Left lung (tissue), 10 donors: ENCODE results near the gene SMIM1. TPM values are rescaled to one million over a fixed set of nuclear protein-coding genes. Genes with fewer than 3 reads are reported as not detected.

Experiments
- ATAC-seq: fragments of 200-7000 bp; cut with Tn5 transposase; one replicate; pipeline ENCODE4 v1.9.1; 2020; ENCODE audit warnings: moderate library complexity
- DNase-seq, 4 donors: peaks; one replicate each; pipeline ENCODE4 v3.0.0-alpha.2; 2013 to 2020
- H3K27ac ChIP-seq, 2 donors: fragments of 200-600 bp; sonication (generic) in 1 of 2; one replicate each; pipeline versions ENCODE4 v1.5.0 to v1.8.0; 2020 to 2021
- H3K27me3 ChIP-seq, 2 donors: fragments of 200-600 bp; sonication (generic) in 1 of 2; one replicate each; pipeline versions ENCODE4 v1.5.0 to v1.8.0; 2020 to 2021
- H3K36me3 ChIP-seq, 2 donors: fragments of 200-600 bp; sonication (generic) in 1 of 2; one replicate each; pipeline versions ENCODE4 v1.5.0 to v1.8.0; 2020 to 2021
- H3K4me1 ChIP-seq, 2 donors: fragments of 200-600 bp; one replicate each; pipeline ENCODE4 v1.8.0; 2021
- H3K4me3 ChIP-seq, 2 donors: fragments of 200-600 bp; sonication (generic) in 1 of 2; one replicate each; pipeline versions ENCODE4 v1.5.0 to v1.8.0; 2020 to 2021; ENCODE audit warnings: mild to moderate bottlenecking in 1 of 2
- H3K9me3 ChIP-seq, 2 donors: fragments of 200-600 bp; sonication (generic) in 1 of 2; one replicate each; pipeline versions ENCODE4 v1.5.0 to v1.8.0; 2020 to 2021
- CTCF ChIP-seq, 2 donors: fragments of 200-600 bp; sonication (generic) in 1 of 2; IDR thresholded peaks; one replicate each; pipeline versions ENCODE4 v1.5.0 to v1.8.0; 2021; ENCODE audit warnings: antibody characterized with exemption in 2 of 2
- intact Hi-C, 2 donors: fragments of 100-400 bp; cut with DNase I; formaldehyde crosslinking; loops; one replicate each; pipeline versions ENCODE4 v1.11.2 to v1.14.2; 2022
- polyA plus RNA-seq, 6 donors: library from polyadenylated mRNA; unstranded; fragments of 120-200 nt; gene quantifications; one replicate each; pipeline ENCODE4 v1.2.1, GENCODE V29; 2013; ENCODE audit not compliant: insufficient read length in 6 of 6
- total RNA-seq, 2 donors: library from RNA; stranded (reverse); fragmentation: NEBNext Ultra II Directional; extraction: Animal tissue kit (Norgen Biotek cat#: 25700); gene quantifications; one replicate each; pipeline ENCODE4 v1.2.1, GENCODE V29; 2021
- donor health status: DM: no; HTN: yes; CAD: no.
- donor health status: DM: no; HTN: no; CAD: no.

Gene SMIM1
- total and polyA plus RNA-seq, 8 donors = 1.6 to 7.4 (median 5.5) TPM

GRCh38 chr1:3770047-3770765, 2.3 kb upstream of the SMIM1 start:
- Histone ChIP-seq H3K36me3 (no peaks in the 10 kb centered on the region), H3K27ac (no peak overlapping the region), H3K4me3 (no peak overlapping the region), H3K27me3 (peaks cover 0 to 53% of the 10 kb centered on the region in 2 donors), H3K4me1 (peaks cover 4 to 18% of the 10 kb centered on the region in 2 donors), H3K9me3 (no peaks in the 10 kb centered on the region)
- no peak for ATAC-seq
- intact Hi-C loops = no loop called here
- TF ChIP-seq CTCF (IDR thresholded peaks at IDR 0.05) = no peak
- peak in 1 of 4 donors; percentile 47 for DNase-seq

- H3K27ac ChIP-seq = no peak overlapping the region
Observed at GRCh38 chr1:3771108-3772026, 1.2 kb upstream of the SMIM1 start.

GRCh38 chr1:3772027-3772714, 378 bp upstream of the SMIM1 start:
- Histone ChIP-seq H3K4me1 (peaks cover 4 to 34% of the 10 kb centered on the region in 2 donors), H3K36me3 (no peaks in the 10 kb centered on the region), H3K27ac (no peak overlapping the region), H3K4me3 (peak overlapping the region; percentile 50 to 62), H3K9me3 (no peaks in the 10 kb centered on the region), H3K27me3 (peaks cover 0 to 47% of the 10 kb centered on the region in 2 donors)
- peak; percentile 61 to 97 (median 93) for DNase-seq
- TF ChIP-seq CTCF (IDR thresholded peaks at IDR 0.05) = no peak
- peak; percentile 89 for ATAC-seq
- intact Hi-C loops = no loop called here

More at GRCh38 chr1:3771108-3772026, 1.2 kb upstream of the SMIM1 start:
- Histone ChIP-seq H3K4me1 (peaks cover 4 to 30% of the 10 kb centered on the region in 2 donors), H3K36me3 (no peaks in the 10 kb centered on the region), H3K27me3 (peaks cover 0 to 53% of the 10 kb centered on the region in 2 donors), H3K9me3 (no peaks in the 10 kb centered on the region), H3K4me3 (peak overlapping the region; percentile 50 to 62)
- intact Hi-C loops = no loop called here
- ATAC-seq (no peak), DNase-seq (peak in 1 of 4 donors; percentile 57)
- no peak for TF ChIP-seq CTCF (IDR thresholded peaks at IDR 0.05)

- peak overlapping the region in 1 of 2 donors; percentile 62 for H3K4me3 ChIP-seq
- peak in 1 of 4 donors; percentile 52 for DNase-seq
- intact Hi-C loops = no loop called here
- no peaks in the 10 kb centered on the region for H3K9me3 ChIP-seq
- no peak overlapping the region for H3K27ac ChIP-seq
- TF ChIP-seq CTCF (IDR thresholded peaks at IDR 0.05) = no peak
- H3K36me3 ChIP-seq = peaks cover 0 to 10% of the 10 kb centered on the region in 2 donors
- peaks cover 4 to 34% of the 10 kb centered on the region in 2 donors for H3K4me1 ChIP-seq
- peaks cover 0 to 39% of the 10 kb centered on the region in 2 donors for H3K27me3 ChIP-seq
- no peak for ATAC-seq
Observed at GRCh38 chr1:3773572-3774275, 1.2 kb downstream of the SMIM1 start.
